Left kidney (tissue), 2 donors: ENCODE measurements around the gene ASPA. TPM values are rescaled to one million over a fixed set of nuclear protein-coding genes. Genes with fewer than 3 reads are reported as not detected.
"Not testable (repeated sequence)": the region's sequence is repeated elsewhere in the genome, so short reads cannot be mapped to it uniquely, and the experiment has no call there.

Experiments used
- DNase-seq: peaks from one replicate; pipeline ENCODE4 v3.0.0-alpha.2; 2013
- polyA plus RNA-seq: library from polyadenylated mRNA; unstranded; fragments of 120-200 nt; gene quantifications from one replicate; pipeline ENCODE4 v1.2.1, GENCODE V29; 2013; ENCODE audit not compliant: insufficient read length

The ASPA gene
- polyA plus RNA-seq, 1 donor = 33.2 TPM

DNA sequence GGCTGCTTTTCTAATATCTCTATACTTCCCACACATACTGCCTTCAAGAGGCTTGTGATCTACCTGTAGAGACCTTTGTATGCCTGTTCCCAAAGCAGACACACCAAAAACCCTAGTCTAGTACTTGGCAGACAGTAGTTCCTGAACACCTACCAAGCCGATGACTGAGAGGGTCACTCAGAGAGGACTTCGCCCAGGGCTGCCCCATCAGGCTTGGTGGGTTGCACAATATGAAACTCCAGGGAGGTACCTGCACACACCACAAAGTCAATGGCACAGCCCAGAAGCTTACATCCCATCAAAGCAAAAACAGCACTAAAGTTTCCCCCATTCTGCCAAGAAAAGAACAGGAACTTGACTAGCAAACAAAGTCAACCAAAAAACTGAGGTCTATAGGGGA is 30.3 kb downstream of the ASPA start:
- no peak for DNase-seq

DNA sequence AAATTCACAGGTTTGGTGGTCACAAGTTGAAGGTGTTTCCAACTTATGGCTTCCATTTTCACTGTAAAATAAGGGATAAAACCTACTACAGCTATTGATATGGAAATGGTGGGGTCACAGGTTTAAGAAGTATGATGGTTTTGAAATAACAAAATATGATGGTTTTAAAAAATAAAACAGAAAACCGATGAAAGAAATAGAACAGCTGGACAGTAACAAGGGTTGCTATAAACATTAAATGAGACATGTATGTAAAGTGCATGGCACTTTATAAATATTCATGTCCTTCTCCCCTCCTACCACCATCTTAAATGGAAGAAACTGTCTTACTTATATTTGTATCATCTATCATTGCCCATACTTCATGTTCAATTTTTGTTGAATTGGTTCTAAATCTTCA is 31.3 kb downstream of the ASPA start:
- DNase-seq = no peak

DNA sequence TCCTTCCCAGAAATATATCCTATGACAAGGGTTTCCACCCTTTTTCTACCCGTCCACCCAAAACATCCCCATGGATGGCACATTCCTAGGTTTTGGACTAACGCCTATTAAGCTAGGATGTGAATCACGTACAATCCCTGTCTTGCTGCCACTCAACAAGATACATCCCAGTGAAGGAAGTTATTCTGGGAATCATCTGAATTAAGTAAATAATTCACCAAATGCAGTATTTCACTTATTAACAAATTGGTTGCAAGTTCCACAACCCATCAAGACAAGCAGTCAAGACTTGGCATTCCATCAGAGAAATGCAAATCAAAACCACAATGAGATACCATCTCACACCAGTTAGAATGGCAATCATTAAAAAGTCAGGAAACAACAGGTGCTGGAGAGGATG is 32.1 kb downstream of the ASPA start:
- no peak for DNase-seq

DNA sequence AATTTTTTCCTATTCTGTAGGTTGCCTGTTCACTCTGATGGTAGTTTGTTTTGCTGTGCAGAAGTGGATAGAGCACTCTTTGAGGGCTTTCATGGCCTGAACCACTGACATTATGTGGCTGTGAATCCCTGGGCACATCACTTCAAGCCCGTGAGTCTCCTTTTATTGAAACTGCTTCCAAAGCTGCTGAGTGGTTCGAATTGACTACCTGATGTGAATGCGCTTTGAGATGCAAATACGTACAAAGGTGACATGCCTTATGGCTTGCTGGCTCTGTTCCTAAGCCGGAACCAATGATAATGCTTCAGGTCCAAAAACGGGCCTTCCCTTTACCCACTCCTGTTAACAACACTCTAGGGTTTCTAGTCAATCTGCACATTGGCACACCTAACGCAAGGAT is 34.3 kb downstream of the ASPA start:
- DNase-seq = no peak

DNA sequence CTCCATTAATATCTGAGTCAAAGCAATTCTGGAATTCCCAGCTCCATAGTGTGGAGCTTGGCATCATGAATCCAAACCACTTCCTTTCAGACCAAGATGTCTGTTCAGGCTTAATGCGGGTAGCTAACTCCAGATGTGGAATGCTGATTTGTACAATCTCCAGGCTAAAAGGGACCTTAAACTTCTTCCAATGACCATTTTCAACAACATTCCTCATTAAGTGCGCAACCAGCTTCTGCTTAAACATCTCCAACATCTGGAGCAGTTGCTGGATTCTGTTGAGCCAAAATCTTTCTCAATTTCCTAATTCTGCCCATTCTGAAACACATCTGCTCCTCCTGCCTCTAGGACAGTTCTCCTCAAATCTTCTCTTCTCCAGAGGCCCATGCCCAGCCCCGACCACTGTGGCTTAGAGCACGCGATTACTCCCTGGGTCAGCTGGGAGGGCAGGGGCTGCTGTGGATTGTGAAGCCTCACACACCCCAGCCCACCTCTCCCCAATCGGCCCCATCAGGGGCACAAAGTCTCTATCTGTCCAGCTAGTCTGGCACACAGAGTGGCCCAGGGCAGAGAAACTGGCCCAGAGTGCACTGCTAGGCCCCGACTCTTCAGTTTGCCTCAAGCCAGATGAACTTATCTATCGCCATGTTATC is 36.2 kb downstream of the ASPA start:
- DNase-seq = no peak

DNA sequence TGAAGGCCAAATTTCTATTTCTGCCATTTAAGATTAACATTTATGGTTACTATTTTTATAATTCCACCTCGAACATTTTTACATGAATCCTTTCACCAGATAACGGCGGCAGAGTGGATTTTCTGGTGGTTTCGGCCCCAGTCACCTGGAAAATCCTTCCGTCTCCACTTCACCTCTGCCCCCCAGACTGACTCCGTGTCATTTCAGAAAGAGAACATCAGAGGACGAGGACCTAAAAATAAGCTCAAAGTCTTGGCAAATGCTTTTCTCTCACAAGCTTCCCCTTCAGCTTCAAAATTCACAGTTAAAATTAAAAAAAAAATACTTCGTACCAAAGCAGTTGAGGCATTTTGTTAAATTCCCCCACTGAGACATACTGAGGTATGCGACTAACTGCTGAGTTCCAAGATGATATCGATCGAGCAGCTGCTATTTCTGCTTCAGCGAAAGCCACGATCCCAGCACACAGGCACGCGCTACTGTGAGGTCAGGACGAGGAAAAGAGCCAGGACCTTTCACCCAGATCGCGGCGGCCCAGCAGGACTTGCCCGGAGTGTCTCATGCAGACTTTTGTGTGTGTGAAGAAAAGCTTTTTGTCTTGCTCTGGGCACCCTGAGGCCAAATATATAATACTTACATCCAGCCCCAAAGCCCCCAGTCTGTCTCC is 36.8 kb downstream of the ASPA start:
- DNase-seq = no peak

DNA sequence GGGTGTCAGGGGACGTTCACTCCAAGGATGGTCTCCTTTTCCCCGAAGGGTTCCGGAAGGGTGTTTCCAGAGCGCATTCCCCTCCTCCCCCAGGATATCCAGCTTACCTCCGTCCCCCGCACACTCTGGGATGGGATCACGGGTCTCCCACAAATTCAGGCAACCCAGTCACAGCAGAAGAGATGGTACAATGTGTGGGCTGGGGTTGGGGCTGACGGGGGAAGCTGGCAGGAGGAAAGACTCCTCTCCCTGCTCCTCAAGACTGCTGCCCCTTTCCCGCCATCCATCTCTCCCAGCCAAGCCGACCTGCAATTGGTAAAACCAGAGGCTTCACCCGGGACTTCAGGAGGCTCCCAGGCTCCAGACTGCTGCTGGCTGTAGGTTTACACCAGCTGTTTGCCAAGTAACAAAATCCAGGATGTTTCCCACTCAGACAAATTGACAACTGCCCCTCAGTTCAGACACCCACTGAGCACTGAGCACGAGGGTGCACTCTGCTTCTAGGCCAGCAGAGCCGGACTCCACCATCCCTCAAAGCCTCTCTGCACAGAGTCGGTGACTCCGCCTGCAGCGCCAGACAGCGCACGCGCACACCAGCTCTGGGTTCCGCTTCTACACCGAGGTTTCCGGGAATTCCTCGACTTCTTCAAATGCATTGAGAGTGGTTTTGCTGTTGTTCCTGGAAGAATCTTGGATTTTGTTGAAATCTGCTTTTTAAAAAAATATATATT is 37.7 kb downstream of the ASPA start:
- DNase-seq = no peak

DNA sequence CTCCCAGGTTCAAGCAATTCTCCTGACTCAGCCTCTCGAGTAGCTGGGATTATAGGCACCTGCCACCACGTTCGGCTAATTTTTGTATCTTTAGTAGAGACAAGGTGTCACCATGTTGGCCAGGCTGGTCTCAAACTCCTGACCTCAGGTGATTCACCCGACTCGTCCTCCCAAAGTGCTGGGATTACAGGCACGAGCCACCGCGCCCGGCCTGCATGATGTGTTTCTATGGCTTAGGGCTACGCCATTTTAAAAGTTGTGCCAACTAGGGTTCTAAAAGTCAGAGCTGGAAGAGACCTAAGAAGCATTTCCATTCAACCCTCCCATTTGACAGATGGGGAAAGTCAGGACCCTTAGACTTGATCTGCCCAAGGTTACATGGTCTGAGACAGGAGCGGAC is 38.4 kb downstream of the ASPA start:
- not testable (repeated sequence) for DNase-seq

DNA sequence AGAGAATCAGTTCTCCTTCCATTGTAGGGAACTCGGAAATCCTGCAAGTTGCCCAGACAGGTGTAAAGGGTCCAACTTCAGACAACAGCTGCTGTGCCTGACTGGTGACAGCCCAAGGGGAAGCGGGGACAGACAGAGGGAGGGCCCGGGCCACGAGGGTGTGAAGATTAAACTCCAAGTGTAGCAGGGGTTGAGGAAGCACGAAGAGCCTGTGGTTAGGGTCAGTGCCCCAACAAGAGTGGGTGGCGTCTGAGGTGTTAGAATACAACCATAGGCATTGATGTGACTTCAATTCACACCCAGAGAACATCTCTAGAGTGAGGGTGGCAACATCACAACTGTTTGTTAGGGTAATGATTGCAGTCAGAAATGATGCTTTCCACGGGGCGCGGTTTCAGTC is 39.1 kb downstream of the ASPA start:
- DNase-seq = no peak

DNA sequence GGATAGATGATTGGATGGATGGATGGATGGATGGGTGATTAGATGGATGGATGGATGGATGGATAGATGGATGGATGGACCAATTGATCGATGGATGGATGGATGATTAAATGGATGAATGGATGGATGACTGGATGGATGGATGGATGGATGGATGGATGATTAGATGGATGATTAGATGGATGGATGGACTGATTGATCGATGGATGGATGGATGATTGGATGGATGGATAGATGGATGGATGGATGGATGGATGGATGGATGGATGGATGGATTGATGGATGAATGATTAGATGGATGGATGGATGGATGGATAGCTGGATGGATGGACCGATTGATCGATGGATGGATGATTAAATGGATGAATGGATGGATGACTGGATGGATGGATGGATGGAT is 43.7 kb downstream of the ASPA start:
- not testable (repeated sequence) for DNase-seq

DNA sequence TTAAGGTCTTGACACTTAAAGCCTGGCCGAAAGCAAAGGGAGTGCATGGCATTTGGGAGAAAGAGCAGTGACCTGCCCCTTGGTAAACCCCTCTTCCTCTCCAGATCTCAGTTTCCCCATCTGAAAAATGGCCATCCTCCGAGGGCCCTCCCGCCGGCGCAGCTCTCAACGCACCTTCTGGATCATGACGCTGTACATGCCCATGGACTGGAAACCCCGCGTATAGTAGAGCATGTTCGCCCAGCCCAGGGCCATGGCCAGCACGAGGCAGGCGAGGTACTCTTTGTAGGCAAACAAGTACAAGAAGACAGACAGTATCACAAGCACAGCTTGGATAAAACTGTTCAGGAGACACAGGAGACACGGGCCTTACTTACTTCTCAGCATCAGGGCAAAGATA is 48.2 kb downstream of the ASPA start:
- DNase-seq = no peak

DNA sequence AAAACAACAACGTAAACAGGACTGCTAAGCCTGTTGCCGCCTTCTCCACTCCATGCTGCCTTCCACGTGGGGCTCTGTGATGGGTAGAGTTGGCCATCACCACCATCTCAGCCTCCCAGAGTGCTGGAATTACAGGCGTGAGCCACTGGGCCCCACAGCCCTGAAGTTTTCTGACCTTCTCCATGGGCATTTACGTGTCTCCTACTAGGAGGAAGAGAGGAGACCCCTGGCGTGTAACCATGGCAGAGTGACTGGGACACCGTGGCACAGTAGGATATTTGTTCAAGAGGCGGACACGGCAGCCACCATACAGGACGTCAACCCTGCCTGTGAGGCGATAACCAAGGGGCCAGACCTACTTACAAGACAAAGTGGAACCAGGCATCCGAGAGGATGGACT is 50.7 kb downstream of the ASPA start:
- no peak for DNase-seq

DNA sequence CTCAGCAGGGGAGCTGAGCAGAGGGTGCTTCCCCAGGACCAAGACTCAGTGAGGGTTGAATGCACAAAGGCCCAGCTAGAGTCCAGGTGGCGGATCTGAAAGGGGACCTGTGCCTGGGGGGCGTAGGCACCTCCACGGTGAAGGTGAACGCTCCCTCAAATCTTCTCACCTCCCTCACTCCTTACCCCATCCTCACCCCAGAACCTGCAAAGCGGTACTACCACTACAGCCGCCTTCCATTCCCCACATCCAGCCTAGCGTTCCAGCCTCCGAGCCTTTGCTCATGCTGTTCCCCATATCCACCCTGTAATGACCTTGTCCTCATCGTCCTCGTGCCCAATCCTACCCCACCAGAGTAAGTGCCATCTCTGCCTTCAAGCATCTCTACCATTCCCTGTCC is 51.2 kb downstream of the ASPA start:
- no peak for DNase-seq

DNA sequence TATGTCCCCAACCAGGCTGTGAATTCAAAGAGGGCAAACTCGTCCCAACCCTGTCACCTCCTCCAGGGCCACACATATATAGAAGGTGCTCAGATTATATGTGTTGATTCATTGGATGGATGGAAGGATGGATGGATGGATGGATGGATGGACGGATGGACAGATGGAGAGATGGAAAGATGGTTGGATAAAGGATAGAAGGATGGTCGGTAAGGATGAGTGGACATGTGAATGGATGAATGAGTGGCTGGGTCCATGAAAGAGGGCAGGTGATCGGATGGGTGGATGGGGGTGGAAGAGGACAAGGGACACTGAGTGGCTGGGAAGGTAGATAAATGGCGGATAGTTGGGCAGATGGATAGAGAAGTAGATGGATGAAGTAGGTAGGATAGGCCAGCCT is 51.7 kb downstream of the ASPA start:
- no peak for DNase-seq

DNA sequence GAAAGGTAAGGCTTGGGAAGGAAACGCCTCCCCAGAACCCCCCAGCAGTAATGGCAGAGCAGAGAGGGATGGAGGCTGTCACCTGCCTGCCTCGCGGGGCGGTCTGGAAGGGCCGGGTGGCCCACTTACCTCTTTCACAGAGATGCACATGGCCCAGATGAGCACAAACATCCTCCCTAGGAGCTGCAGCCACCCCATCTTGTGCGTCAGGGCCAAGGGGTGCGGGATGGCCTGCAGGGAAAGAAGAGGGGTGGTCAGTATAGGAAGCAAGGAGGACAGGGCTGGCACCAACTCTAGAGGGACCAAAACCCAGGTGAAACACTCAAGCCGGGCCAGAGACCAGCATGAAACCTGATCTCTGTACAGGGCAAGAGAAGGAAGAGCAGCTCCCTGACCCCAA is 52.1 kb downstream of the ASPA start:
- DNase-seq = no peak

DNA sequence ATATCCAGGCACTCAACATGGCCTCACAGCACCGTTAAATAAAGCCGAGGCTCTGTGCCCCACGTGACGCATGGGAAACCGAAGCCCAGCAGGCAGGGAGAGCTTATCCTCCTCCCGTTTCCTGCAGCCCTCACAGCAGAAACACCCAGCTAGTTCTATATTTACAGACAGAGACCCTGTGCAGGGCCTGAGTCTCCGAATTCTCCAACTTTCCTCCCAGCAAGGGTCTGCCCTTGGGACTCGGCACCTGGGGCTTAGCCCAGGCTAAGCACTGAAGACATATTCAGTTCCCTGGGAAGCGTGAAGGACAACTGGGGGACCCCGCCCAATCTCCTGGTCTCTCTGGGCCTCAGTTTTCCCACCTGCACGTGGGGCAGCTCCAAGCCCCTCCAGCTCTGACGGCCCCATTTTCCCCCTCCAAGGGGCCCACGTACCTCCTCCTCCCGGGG is 52.6 kb downstream of the ASPA start:
- DNase-seq = no peak

DNA sequence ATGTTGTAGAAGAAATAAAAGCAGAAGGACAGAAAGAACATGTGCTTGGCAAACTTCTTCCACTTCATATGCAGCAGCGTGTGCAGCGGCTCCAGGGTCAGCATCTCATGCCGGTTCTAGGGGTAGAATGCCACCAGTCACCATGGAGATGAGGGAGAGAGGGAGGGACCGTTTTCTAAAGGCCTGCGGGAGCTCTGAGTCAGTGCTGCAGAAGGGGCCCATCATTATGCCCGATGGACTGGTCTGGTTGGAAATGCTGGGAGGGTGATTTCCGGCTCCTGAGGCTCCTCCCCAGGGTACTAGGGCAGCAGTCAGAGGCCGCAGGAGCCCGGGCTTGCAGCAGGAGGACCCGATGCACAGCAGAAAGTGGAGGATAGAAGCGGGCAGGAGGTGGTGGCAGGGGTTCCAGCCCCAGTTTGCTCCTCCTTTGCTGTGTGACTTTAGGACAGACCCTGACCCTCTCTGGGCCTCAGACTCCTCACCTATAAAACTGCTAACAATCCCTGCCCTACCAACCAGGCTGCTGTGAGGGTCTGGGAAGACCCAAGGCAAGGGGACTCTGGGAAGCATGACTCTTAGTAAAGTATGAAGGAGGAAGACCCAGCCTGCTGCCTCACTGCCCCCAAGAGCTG is 53.2 kb downstream of the ASPA start:
- no peak for DNase-seq

DNA sequence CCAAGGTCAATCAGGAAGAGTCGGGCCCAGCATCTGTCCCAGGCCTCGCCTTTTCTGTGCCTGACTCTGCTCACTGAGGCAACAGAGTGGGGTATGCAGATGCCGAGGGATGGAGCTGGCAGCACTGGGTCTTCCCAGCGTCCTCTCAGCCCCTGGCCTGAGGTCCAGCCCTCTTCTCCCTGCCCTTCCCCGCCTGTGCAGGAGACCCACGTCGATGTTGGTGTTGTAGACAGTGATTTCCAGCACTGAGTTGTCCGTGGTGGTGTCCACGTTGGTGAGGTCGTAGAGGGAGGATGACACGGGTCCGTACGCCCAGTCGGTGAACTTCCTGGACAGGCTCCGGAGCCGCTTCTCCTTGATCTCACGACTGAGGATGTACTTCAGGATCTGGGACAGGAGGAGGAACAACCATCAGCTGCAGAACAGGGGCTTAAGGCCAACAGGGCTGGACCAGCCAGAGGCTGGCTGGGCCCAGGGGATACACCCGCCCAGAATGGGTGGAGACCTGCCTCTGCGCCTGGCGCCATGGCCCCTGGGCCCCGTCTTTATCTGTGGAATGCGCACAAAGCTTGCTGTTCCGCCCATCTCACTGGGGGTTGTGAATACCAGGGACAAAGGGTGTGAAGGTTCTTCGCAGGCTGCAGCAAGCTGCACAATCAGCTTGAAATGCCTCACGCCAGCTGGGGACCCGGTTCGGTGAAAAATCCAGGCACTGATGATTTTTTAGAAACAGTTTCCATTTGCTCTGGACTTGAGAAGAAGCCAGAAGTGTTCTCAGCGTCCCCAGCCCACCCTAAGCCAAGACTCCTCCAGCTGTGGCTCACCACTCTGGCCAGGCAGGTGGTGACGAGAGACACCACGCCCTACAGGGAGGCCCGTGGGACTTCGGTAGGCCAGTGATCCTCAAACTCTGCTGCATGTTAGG is 54.3 kb downstream of the ASPA start:
- no peak for DNase-seq

DNA sequence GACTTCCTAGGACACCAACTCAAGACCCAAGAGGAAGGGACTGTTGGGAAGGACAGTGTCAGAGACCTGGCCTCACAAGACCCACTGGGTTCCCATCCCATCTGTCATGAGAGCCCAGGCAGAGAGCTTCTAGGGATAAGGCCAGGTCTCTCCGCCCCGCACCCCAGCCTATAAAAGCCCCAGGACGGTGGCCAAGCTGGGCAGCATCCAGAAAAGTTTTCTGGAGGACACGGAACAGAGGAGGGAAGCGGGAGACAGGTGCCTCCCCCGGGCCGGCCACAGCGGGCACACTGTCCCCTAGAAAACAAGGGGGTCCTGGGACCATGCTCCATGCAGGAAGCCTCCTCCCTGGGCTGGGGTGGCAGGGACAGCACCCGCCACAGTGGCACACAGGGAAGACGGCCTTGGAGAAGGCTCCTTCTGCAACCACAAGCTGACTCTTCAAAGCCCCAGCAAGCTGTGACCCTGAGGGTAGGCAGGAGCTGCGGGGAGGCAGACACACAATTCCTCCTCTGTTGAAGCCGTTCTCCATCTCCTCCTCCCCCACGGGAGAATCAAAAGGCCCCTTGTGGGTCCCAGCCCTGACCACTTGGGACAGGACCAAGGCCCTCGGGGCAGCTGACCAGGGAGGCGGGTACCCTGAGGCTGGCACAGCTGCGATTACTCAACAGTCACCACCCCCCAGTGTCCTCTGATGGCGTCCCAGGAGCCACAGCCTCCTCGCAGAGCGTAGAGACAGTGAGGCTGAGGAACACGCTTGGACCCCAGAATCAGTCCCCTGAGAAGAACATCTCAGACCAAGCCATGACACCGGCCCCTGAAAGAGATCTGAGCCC is 55.7 kb downstream of the ASPA start:
- no peak for DNase-seq

DNA sequence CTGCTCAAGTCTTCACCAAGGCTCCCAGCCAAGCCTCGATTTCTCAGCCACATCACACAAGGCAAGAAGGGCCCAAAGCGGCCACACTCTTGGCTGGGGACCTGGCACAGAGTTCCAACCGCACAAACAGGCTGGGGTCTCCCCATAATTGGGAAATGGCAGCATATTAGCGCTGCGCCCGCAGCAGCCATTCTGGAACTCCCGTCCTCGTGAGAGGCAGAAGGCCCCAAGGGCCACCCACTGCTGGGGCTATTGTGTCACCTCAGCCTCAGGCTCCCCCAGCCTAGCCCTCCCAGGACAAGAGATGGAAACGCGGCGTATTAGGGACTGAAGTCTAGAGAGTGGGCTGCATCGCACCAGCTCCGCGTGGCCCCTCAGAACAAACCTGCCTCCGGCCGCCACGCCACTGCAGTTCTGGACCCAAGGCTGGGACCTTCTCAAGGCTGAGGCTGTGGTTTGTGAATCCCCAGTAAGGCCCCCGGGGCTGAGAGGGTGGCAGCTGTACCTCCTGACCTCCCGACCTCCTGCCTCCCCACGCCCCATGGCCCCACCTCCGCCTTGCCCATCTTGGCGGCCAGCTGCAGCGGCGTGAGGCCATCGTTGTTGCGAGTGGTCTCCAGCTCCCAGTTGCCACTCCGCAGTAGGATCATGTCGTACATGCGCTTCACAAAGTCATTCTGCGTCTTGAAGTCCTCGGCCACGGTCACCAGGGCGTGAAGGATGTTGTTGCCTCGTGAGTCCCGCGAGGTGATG is 56.5 kb downstream of the ASPA start:
- DNase-seq = no peak
